SK-N-SH treated with all-trans-retinoic acid at 6 μM for 48 hours (cell line): ENCODE measurements around the gene MMP28.

Experiments used
- ARNTL ChIP-seq: fragments of 450-650 bp; formaldehyde crosslinking; IDR thresholded peaks from 2 replicates; pipeline ENCODE4 v1.5.0; 2020; ENCODE audit warnings: low read depth, mild to moderate bottlenecking, moderate library complexity, borderline replicate concordance
- BACH2 ChIP-seq: fragments of 250-450 bp; sonication (Bioruptor Pico); IDR thresholded peaks from 2 replicates; pipeline ENCODE4 v1.9.0; 2021; ENCODE audit warnings: mild to moderate bottlenecking, borderline replicate concordance
- SNAI2 ChIP-seq: fragments of 250-450 bp; sonication (Bioruptor Pico); IDR thresholded peaks from 2 replicates; pipeline ENCODE4 v1.5.0; 2020; ENCODE audit warnings: mild to moderate bottlenecking, moderate library complexity
- TCF4 ChIP-seq: fragments of 250-450 bp; sonication (Bioruptor Pico); IDR thresholded peaks from 2 replicates; pipeline ENCODE4 v1.8.0; 2021; ENCODE audit warnings: mild to moderate bottlenecking, moderate library complexity, borderline replicate concordance
- ZFP3 ChIP-seq: fragments of 250-450 bp; sonication (Bioruptor Pico); IDR thresholded peaks from 2 replicates; pipeline ENCODE4 v1.5.0; 2020; ENCODE audit warnings: mild to moderate bottlenecking, moderate library complexity
- ZNF70 ChIP-seq: fragments of 450-650 bp; formaldehyde crosslinking; IDR thresholded peaks from 2 replicates; pipeline ENCODE4 v1.5.0; 2020; ENCODE audit warnings: mild to moderate bottlenecking, moderate library complexity
- TF ChIP-seq, protein P1 (sequence below): fragments of 250-450 bp; sonication (Bioruptor Pico); IDR thresholded peaks from 2 replicates; pipeline ENCODE4 v1.8.0; 2020; ENCODE audit warnings: mild to moderate bottlenecking, moderate library complexity, borderline replicate concordance
- TF ChIP-seq, protein P2 (sequence below): fragments of 250-450 bp; sonication (Bioruptor Pico); IDR thresholded peaks from 2 replicates; pipeline ENCODE4 v1.5.0; 2020; ENCODE audit warnings: mild to moderate bottlenecking, moderate library complexity

DNA sequence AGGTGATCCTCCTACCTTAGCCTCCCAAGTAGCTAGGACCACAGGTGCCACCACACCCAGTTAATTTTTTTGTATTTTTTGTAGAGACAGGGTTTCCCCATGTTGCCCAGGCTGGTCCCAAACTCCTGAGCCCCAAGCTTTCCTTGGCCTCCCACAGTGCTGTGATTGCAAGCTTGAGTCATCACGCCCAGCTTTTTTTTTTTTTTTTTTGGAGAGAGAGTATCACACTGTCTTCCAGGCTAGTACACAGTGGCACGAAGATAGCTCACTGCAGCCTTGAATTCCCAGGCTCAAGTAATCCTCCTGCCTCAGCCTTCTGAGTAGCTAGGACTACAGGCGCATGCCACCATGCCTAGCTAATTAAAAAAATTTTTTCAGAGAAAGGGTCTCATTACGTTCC is 46.1 kb upstream of the MMP28 start:
- TF ChIP-seq ZNF70, result no peak
- no peak for TF ChIP-seq TCF4 (CRISPR knock-in tag)
- TF ChIP-seq SNAI2 (CRISPR knock-in tag), result no peak
- no peak for TF ChIP-seq ZFP3 (CRISPR knock-in tag)
- no peak for TF ChIP-seq ARNTL (CRISPR knock-in tag)
- no peak for TF ChIP-seq BACH2 (CRISPR knock-in tag)
- TF ChIP-seq, protein P1, sequence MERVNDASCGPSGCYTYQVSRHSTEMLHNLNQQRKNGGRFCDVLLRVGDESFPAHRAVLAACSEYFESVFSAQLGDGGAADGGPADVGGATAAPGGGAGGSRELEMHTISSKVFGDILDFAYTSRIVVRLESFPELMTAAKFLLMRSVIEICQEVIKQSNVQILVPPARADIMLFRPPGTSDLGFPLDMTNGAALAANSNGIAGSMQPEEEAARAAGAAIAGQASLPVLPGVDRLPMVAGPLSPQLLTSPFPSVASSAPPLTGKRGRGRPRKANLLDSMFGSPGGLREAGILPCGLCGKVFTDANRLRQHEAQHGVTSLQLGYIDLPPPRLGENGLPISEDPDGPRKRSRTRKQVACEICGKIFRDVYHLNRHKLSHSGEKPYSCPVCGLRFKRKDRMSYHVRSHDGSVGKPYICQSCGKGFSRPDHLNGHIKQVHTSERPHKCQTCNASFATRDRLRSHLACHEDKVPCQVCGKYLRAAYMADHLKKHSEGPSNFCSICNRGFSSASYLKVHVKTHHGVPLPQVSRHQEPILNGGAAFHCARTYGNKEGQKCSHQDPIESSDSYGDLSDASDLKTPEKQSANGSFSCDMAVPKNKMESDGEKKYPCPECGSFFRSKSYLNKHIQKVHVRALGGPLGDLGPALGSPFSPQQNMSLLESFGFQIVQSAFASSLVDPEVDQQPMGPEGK, result no peak
- TF ChIP-seq, protein P2, sequence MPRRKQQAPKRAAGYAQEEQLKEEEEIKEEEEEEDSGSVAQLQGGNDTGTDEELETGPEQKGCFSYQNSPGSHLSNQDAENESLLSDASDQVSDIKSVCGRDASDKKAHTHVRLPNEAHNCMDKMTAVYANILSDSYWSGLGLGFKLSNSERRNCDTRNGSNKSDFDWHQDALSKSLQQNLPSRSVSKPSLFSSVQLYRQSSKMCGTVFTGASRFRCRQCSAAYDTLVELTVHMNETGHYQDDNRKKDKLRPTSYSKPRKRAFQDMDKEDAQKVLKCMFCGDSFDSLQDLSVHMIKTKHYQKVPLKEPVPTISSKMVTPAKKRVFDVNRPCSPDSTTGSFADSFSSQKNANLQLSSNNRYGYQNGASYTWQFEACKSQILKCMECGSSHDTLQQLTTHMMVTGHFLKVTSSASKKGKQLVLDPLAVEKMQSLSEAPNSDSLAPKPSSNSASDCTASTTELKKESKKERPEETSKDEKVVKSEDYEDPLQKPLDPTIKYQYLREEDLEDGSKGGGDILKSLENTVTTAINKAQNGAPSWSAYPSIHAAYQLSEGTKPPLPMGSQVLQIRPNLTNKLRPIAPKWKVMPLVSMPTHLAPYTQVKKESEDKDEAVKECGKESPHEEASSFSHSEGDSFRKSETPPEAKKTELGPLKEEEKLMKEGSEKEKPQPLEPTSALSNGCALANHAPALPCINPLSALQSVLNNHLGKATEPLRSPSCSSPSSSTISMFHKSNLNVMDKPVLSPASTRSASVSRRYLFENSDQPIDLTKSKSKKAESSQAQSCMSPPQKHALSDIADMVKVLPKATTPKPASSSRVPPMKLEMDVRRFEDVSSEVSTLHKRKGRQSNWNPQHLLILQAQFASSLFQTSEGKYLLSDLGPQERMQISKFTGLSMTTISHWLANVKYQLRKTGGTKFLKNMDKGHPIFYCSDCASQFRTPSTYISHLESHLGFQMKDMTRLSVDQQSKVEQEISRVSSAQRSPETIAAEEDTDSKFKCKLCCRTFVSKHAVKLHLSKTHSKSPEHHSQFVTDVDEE (CRISPR knock-in tag), result no peak
